ENCODE measurements around the gene TCOF1.
A peak's percentile ranks its signal among the peaks of the same experiment; 100 is the strongest.

The TCOF1 gene

GRCh38 chr5:150438873-150439546 is 81.5 kb downstream of the TCOF1 start:
- Histone ChIP-seq H3K36me3 (peaks cover 15 to 28% (median 21%) of the 10 kb centered on the region in 11 experiments), H3K4me3 (no peak overlapping the region), H3K9me3 (replicated peaks in 1 of 11) (no peaks in the 10 kb centered on the region), H3K9ac (no peak overlapping the region), H4K20me1 (peaks cover 27 to 46% (median 38%) of the 10 kb centered on the region in 11 experiments; a peak in 21 of 22 replicates), H3K27me3 (no peaks in the 10 kb centered on the region), H3K27ac (no peak overlapping the region), H3K4me2 (peak overlapping the region in 2 of 11 experiments; percentile 2 to 32; a peak in 3 of 22 replicates), H3K4me1 (peaks cover 0 to 46% (median 38%) of the 10 kb centered on the region in 10 experiments; a peak in 17 of 20 replicates)
- TF ChIP-seq Cebpa-rat (IDR thresholded peaks at IDR 0.05) = no peak

- no peak for TF ChIP-seq Cebpa-rat (IDR thresholded peaks at IDR 0.05)
- H3K9me3 ChIP-seq (replicated peaks in 1 of 11) = no peaks in the 10 kb centered on the region
- peaks cover 48 to 67% (median 59%) of the 10 kb centered on the region in 11 experiments for H4K20me1 ChIP-seq
- H3K9ac ChIP-seq = no peak overlapping the region
- no peaks in the 10 kb centered on the region for H3K27me3 ChIP-seq
- H3K4me1 ChIP-seq = peaks cover 4 to 64% (median 56%) of the 10 kb centered on the region in 10 experiments; a peak in 19 of 20 replicates
- H3K4me3 ChIP-seq = no peak overlapping the region
- peaks cover 37 to 50% (median 43%) of the 10 kb centered on the region in 11 experiments for H3K36me3 ChIP-seq
- H3K4me2 ChIP-seq = no peak overlapping the region; a peak in 1 of 22 replicates
- peak overlapping the region in 1 of 11 experiments; percentile 31; a peak in 2 of 22 replicates for H3K27ac ChIP-seq
These were observed 83.7 kb downstream of the TCOF1 start for GRCh38 chr5:150440948-150441812.

GRCh38 chr5:150441813-150442698 is 84.6 kb downstream of the TCOF1 start:
- peak overlapping the region in 6 of 11 experiments; percentile 1 to 93 (median 30); a peak in 11 of 22 replicates for H3K4me2 ChIP-seq
- H4K20me1 ChIP-seq = peaks cover 57 to 76% (median 68%) of the 10 kb centered on the region in 11 experiments
- no peaks in the 10 kb centered on the region for H3K9me3 ChIP-seq (replicated peaks in 1 of 11)
- peaks cover 13 to 67% (median 59%) of the 10 kb centered on the region in 10 experiments for H3K4me1 ChIP-seq
- H3K4me3 ChIP-seq = no peak overlapping the region
- H3K27ac ChIP-seq = peak overlapping the region in 3 of 11 experiments; percentile 0 to 31 (median 26); a peak in 3 of 22 replicates
- peak overlapping the region in 1 of 11 experiments; percentile 8; a peak in 1 of 22 replicates for H3K9ac ChIP-seq
- no peaks in the 10 kb centered on the region for H3K27me3 ChIP-seq
- H3K36me3 ChIP-seq = peaks cover 46 to 59% (median 52%) of the 10 kb centered on the region in 11 experiments
- no peak for TF ChIP-seq Cebpa-rat (IDR thresholded peaks at IDR 0.05)

GRCh38 chr5:150442699-150443080 is 85.2 kb downstream of the TCOF1 start:
- Histone ChIP-seq H3K9ac (no peak overlapping the region; a peak in 1 of 22 replicates), H3K4me2 (peak overlapping the region in 5 of 11 experiments; percentile 16 to 93 (median 42); a peak in 7 of 22 replicates), H3K4me3 (no peak overlapping the region), H4K20me1 (peaks cover 64 to 82% (median 72%) of the 10 kb centered on the region in 11 experiments), H3K27me3 (no peaks in the 10 kb centered on the region), H3K9me3 (replicated peaks in 1 of 11) (no peaks in the 10 kb centered on the region), H3K4me1 (peaks cover 20 to 74% (median 65%) of the 10 kb centered on the region in 10 experiments), H3K27ac (peak overlapping the region in 1 of 11 experiments; percentile 31; a peak in 2 of 22 replicates), H3K36me3 (peaks cover 52 to 65% (median 58%) of the 10 kb centered on the region in 11 experiments)
- TF ChIP-seq Cebpa-rat (IDR thresholded peaks at IDR 0.05) = peak in 2 of 11 experiments; percentile 8 to 69; a peak in 2 of 22 replicates

- Histone ChIP-seq H3K9ac (peak overlapping the region in 6 of 11 experiments; percentile 3 to 98 (median 24); a peak in 2 of 22 replicates), H3K27ac (no peak overlapping the region), H3K9me3 (replicated peaks in 1 of 11) (no peaks in the 10 kb centered on the region), H3K27me3 (no peaks in the 10 kb centered on the region), H3K4me3 (no peak overlapping the region), H3K36me3 (peaks cover 55 to 73% (median 65%) of the 10 kb centered on the region in 11 experiments), H4K20me1 (peaks cover 71 to 90% (median 80%) of the 10 kb centered on the region in 11 experiments), H3K4me1 (peaks cover 26 to 79% (median 71%) of the 10 kb centered on the region in 10 experiments), H3K4me2 (peak overlapping the region in 7 of 11 experiments; percentile 34 to 98 (median 93); a peak in 10 of 22 replicates)
- TF ChIP-seq Cebpa-rat (IDR thresholded peaks at IDR 0.05) = no peak
These were observed 86.0 kb downstream of the TCOF1 start for GRCh38 chr5:150443242-150444075.

- Histone ChIP-seq H3K27ac (no peak overlapping the region), H3K27me3 (no peaks in the 10 kb centered on the region), H3K4me2 (peak overlapping the region in 9 of 11 experiments; percentile 34 to 98 (median 93); a peak in 12 of 22 replicates), H3K4me1 (peaks cover 26 to 70% (median 66%) of the 10 kb centered on the region in 10 experiments), H3K9ac (peak overlapping the region in 9 of 11 experiments; percentile 3 to 98 (median 90); a peak in 8 of 22 replicates), H3K36me3 (peaks cover 55 to 77% (median 67%) of the 10 kb centered on the region in 11 experiments), H3K9me3 (replicated peaks in 1 of 11) (no peaks in the 10 kb centered on the region), H4K20me1 (peaks cover 78 to 92% (median 85%) of the 10 kb centered on the region in 11 experiments), H3K4me3 (no peak overlapping the region)
- no peak for TF ChIP-seq Cebpa-rat (IDR thresholded peaks at IDR 0.05)
These were observed 87.3 kb downstream of the TCOF1 start for GRCh38 chr5:150444770-150445169.

GRCh38 chr5:150446088-150446487 is 88.6 kb downstream of the TCOF1 start:
- Histone ChIP-seq H3K4me2 (peak overlapping the region; percentile 84 to 98 (median 91); a peak in 20 of 22 replicates), H3K27me3 (no peaks in the 10 kb centered on the region), H3K27ac (peak overlapping the region in 2 of 11 experiments; percentile 14 to 28; a peak in 3 of 22 replicates), H4K20me1 (peaks cover 76 to 81% (median 79%) of the 10 kb centered on the region in 11 experiments), H3K36me3 (peaks cover 55 to 77% (median 67%) of the 10 kb centered on the region in 11 experiments), H3K9ac (peak overlapping the region; percentile 90 to 100 (median 95); a peak in 20 of 22 replicates), H3K4me1 (peaks cover 26 to 70% (median 66%) of the 10 kb centered on the region in 10 experiments), H3K9me3 (replicated peaks in 1 of 11) (peaks cover 0 to 6% (median 0%) of the 10 kb centered on the region in 11 experiments; a peak in 2 of 22 replicates), H3K4me3 (peak overlapping the region in 6 of 10 experiments; percentile 84 to 94 (median 89); a peak in 5 of 20 replicates)
- no peak for TF ChIP-seq Cebpa-rat (IDR thresholded peaks at IDR 0.05)
